ENCODE data around the gene NFIB. TPM values are rescaled to one million over a fixed set of nuclear protein-coding genes. Genes with fewer than 3 reads are reported as not detected.

The NFIB gene
- total and polyA plus RNA-seq, 2 of the 4 experiments (the other 2 are of a cell fraction), result 1.4 to 2.0 TPM

DNA sequence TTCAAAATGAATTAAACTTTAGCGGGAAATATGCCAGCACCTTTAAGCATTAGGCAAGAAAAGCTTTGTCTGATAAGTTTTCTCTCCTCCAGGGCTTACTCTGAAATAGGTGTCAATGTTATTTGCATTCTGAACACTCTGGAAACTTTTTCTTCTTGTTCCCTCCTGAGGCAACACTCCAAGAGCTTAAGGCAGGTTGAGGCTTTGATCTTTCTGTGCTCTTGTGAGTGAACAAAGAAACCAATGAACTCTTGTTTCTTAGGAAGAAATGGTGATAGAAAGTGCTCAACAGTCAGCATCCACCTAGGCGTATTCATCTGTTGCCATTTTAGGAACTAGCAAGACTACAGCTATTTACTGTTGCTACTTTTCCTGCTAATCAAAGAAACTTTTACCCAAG, 259.8 kb downstream of the NFIB start:
- no peak overlapping the region for H4K91ac ChIP-seq (ENCODE audit: insufficient read depth, low read depth, low read length)
- in situ Hi-C loops (cut with MboI; ENCODE audit: low sequenced_read_pairs), result no loop called here
- H2BK20ac ChIP-seq (ENCODE audit: low read depth, low read length), result no peak overlapping the region
- DNase-seq (no peak), ATAC-seq (ENCODE audit: low read depth) (no peak)
- no peak overlapping the region for H3K4me2 ChIP-seq (ENCODE audit: low read depth, low read length)
- H2AFZ ChIP-seq (replicated peaks; ENCODE audit: low read length, poor library complexity), result no peak overlapping the region
- dilution Hi-C loops (cut with HindIII; ENCODE audit: low sequenced_read_pairs, unreplicated experiment), result no loop called here
- H3K4me3 ChIP-seq (ENCODE audit: insufficient read depth, low read depth, low read length), result no peak overlapping the region
- H4K20me1 ChIP-seq (ENCODE audit: insufficient read depth, low read length), result no peaks in the 10 kb centered on the region
- no peak overlapping the region for H2BK120ac ChIP-seq (ENCODE audit: low read depth, low read length)
- H3K9ac ChIP-seq (ENCODE audit: low read depth, low read length), result no peak overlapping the region
- no peak overlapping the region for H4K5ac ChIP-seq (ENCODE audit: low read depth, low read length)
- TF ChIP-seq FOS (IDR thresholded peaks at IDR 0.05; ENCODE audit: low read depth, low read length), result no peak
- no peak for TF ChIP-seq BHLHE40 (IDR thresholded peaks at IDR 0.05; ENCODE audit: low read depth, low read length)
- TF ChIP-seq NFE2L2 (IDR thresholded peaks at IDR 0.05; ENCODE audit: low read depth, low read length), result no peak
- no peak for TF ChIP-seq CHD1 (IDR thresholded peaks at IDR 0.05; ENCODE audit: low read depth, low read length)
- TF ChIP-seq, protein P1, sequence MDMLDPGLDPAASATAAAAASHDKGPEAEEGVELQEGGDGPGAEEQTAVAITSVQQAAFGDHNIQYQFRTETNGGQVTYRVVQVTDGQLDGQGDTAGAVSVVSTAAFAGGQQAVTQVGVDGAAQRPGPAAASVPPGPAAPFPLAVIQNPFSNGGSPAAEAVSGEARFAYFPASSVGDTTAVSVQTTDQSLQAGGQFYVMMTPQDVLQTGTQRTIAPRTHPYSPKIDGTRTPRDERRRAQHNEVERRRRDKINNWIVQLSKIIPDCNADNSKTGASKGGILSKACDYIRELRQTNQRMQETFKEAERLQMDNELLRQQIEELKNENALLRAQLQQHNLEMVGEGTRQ (IDR thresholded peaks at IDR 0.05; ENCODE audit: low read depth, low read length), result no peak
- no peak for TF ChIP-seq MAZ (IDR thresholded peaks at IDR 0.05; ENCODE audit: borderline replicate concordance, low read depth, low read length)
- TF ChIP-seq POLR2A (IDR thresholded peaks at IDR 0.05; ENCODE audit: low read depth, low read length), result no peak
- TF ChIP-seq, protein P2, sequence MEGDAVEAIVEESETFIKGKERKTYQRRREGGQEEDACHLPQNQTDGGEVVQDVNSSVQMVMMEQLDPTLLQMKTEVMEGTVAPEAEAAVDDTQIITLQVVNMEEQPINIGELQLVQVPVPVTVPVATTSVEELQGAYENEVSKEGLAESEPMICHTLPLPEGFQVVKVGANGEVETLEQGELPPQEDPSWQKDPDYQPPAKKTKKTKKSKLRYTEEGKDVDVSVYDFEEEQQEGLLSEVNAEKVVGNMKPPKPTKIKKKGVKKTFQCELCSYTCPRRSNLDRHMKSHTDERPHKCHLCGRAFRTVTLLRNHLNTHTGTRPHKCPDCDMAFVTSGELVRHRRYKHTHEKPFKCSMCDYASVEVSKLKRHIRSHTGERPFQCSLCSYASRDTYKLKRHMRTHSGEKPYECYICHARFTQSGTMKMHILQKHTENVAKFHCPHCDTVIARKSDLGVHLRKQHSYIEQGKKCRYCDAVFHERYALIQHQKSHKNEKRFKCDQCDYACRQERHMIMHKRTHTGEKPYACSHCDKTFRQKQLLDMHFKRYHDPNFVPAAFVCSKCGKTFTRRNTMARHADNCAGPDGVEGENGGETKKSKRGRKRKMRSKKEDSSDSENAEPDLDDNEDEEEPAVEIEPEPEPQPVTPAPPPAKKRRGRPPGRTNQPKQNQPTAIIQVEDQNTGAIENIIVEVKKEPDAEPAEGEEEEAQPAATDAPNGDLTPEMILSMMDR (conservative IDR thresholded peaks at IDR 0.05; ENCODE audit: low read depth, low read length), result no peak
- TF ChIP-seq MXI1 (IDR thresholded peaks at IDR 0.05; ENCODE audit: borderline replicate concordance, low read depth, low read length), result no peak
- TF ChIP-seq CEBPB (IDR thresholded peaks at IDR 0.05; ENCODE audit: low read depth, low read length), result no peak
- no peak overlapping the region for H2BK15ac ChIP-seq (ENCODE audit: low read depth, low read length)
- no peak overlapping the region for H2AK9ac ChIP-seq (replicated peaks; ENCODE audit: low read depth, low read length, poor library complexity)
- no peaks in the 10 kb centered on the region for H3K9me3 ChIP-seq (ENCODE audit: control insufficient read depth, insufficient read depth, low read length)
- H3K18ac ChIP-seq (ENCODE audit: low read depth, low read length), result no peak overlapping the region
- H3K27me3 ChIP-seq (ENCODE audit: control insufficient read depth, insufficient read depth, low read length), result peaks cover 1% of the 10 kb centered on the region; the same call in 1 of the 2 replicates
- no peak overlapping the region for H3K27ac ChIP-seq (ENCODE audit: insufficient read depth, low read length)
- no TSS peak for BruUV-seq (replicated peaks)
- ChIA-PET POLR2A (ENCODE audit: unreplicated experiment) (no interaction called here), CTCF (no interaction called here)
- H3K14ac ChIP-seq (replicated peaks; ENCODE audit: low read depth, low read length), result no peak overlapping the region
- no peak overlapping the region for H3K23ac ChIP-seq (ENCODE audit: low read depth, low read length)
- H2AK5ac ChIP-seq (ENCODE audit: low read depth, low read length), result no peak overlapping the region
- WGBS, 2 experiments (ENCODE audit: extremely low coverage in 2 of 2, insufficient read length in 1 of 2), result no CpG with 5 or more reads among the region's 2 CpGs
- no peak overlapping the region for H3K4ac ChIP-seq (ENCODE audit: low read depth, low read length)
- H3K4me1 ChIP-seq (ENCODE audit: control insufficient read depth, insufficient read depth, low read length), result no peaks in the 10 kb centered on the region
- H3K9me1 ChIP-seq (ENCODE audit: insufficient read depth, low read length), result no peaks in the 10 kb centered on the region
- intact Hi-C loops (cut with micrococcal nuclease), result no loop called here
- H2BK5ac ChIP-seq (ENCODE audit: low read depth, low read length, poor library complexity, severe bottlenecking), result no peak overlapping the region
- no peak overlapping the region for H4K8ac ChIP-seq (ENCODE audit: low read depth in 2 of 2, low read length in 2 of 2)
- H3K56ac ChIP-seq (ENCODE audit: extremely low read depth, insufficient read depth, low read length), result no peak overlapping the region
- no peaks in the 10 kb centered on the region for H3K36me3 ChIP-seq (ENCODE audit: control insufficient read depth, insufficient read depth, low read length)
- no peaks in the 10 kb centered on the region for H3K79me1 ChIP-seq (ENCODE audit: low read depth in 1 of 2, low read length in 2 of 2)
